GM18517 (cell line): ENCODE measurements around the gene PSMF1.
"Not testable (repeated sequence)": the region's sequence is repeated elsewhere in the genome, so short reads cannot be mapped to it uniquely, and the experiment has no call there.

Source experiments
- ATAC-seq: cut with Tn5 transposase; IDR thresholded peaks from one replicate; pipeline ENCODE4 v1.9.1; 2021; ENCODE audit warnings: mild to moderate bottlenecking, moderate library complexity; ENCODE audit not compliant: unreplicated experiment

PSMF1 gene

DNA sequence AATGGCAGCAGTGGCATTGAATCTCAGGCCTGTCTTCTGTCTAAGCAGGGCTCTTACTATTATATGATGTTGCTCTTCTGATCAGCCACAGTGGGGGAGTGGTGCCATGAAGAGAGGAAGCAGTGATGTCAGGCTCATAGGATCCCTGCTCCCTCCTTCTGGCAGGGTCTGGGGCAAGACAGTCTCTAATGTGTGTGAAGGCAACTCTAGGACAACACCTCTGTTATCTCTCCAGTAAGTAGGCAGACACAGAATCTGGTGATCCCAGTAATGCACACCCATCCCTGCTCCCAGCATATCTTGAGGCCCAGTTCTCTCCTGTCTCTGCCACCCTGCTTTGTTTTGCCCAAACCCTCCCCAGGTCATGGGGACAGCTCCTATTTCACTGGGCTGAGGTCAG, 93.6 kb downstream of the PSMF1 start:
- no peak for ATAC-seq

DNA sequence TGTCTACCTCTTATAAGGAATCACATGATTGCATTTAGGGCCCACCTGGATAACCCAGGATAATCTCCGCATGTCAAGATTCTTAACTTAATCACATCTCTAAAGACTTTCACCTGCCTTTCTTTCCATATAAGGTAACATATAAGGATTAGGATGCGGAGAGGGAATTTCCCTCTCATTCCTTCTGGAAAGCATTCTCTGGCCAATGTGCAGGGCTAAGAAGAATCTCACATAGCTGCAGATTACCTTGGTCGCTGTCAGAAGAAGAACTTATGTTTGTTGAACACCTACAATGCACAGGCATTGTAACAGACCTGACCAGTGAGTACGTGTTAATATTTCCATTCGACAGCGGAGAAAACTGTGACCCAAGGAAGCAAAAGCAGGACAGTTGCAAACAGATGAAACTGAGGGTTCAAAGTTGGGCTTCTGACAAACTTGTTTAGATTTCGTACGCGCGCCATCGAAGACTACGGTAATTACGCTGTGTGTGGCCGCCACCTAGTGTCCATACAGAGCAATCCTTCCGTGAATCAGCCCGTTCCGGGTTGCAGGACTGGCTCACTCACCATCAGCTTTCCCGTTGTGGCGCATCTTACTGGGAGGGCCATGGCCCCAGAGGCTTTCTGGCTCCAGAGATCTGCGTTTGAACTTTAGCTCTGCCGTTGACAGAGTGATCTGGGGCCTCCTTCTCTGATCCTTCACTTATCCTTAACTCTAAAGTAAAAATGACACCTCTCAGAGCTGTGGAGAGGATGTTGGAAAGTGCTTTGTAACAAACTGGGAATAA, 94.4 kb downstream of the PSMF1 start:
- ATAC-seq: no peak

DNA sequence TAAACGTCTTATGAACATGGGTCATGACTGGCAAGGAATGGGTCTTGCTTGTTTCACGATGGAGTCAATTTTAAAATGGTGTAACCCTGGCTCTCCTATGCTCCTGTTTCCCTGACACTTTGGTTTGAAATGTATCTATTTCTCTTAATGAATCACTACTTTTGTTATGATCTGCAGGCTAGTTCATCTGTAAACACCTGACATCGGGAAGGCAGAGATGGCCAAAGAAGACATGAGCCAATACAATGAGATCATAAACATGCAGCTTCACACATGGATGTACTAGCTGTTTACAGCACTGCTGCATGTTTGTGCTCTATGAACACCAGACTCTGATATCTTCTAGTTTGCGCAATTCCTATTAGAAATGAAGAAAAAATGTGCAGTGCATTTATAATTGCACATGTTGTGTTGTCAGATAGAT, 96.4 kb downstream of the PSMF1 start:
- no peak for ATAC-seq

DNA sequence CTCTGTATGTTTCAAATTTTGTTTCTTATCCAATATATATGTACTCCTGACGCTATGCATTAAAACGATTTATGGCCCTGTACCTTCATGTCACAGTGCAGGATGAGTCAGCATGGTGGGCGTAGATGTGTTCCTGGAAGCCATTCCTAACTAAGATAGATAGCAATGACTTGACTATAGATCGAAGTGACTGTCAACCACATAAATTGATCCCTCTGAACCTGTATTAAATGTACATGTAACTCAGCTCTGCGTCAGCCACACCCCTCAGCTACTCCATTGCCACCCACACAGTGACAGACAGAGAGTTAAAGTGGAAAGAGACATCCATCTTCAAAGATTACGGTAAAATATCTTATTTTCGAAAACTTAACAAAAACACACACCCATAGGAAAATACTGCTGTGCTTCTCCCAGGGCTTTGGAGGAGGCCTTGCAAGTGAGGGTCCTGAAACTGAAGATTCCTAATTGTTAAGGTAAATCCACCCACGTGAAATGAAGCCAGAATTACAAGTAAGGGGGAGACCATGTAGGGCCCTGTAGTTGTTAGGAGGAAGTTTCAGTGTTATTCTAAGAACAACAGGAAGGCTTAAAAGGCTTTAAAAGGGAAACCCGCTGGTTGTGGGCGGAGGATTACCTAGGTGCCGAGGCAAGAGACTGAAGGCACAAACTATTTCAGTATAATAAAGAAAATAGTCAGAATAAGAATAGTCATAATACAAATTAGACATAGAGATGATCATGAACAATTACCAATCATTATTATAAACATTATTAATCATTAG, 97.2 kb downstream of the PSMF1 start:
- ATAC-seq: no peak

DNA sequence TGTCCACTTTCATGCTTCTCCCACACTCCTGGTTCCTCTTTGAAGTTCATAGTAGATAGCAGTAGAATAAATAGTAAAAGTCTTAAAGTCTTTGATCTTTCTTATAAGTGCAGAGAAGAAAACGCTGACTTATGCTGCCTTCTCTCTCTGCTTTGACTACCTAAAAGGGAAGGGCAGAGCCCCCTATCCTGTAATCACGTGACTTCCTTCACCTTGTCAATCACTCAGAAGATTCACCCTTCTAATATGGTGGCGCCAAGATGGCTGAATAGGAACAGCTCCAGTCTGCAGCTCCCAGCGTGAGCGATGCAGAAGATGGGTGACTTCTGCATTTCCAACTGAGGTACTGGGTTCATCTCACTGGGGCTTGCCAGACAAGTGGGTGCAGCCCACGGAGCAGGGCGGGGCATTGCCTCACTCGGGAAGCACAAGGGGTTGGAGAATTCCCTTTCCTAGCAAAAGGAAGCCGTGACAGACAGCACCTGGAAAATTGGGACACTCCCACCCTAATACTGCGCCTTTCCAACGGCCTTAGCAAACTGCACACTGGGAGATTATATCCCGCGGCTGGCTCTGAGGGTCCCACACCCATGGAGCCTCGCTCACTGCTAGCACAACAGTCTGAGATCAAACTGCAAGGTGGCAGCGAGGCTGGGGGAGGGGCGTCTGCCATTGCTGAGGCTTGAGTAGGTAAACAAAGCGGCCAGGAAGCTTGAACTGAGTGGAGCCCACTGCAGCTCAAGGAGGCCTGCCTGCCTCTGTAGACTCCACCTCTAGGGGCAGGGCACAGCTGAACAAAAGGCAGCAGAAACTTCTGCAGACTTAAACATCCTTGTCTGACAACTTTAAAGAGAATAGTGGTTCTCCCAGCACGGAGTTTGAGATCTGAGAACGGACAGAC, 98.4 kb downstream of the PSMF1 start:
- not testable (repeated sequence) for ATAC-seq
